ENCODE results near the gene GBGT1. TPM values are rescaled to one million over a fixed set of nuclear protein-coding genes. Genes with fewer than 3 reads are reported as not detected.

GBGT1 gene
- total and polyA plus RNA-seq, 9 of the 15 experiments (the other 6 are each of a cell fraction or from before 2014, with no cell fraction given) = 0.55 to 25.8 (median 13.7) TPM

GRCh38 chr9:133149130-133150015 lies 14.3 kb downstream of the GBGT1 start (continued):
- 0 out of 2 replicates have a peak, but pooled peaks have one; percentile 58 for TF ChIP-seq ZNF224 (CRISPR knock-in tag; IDR thresholded peaks at IDR 0.05)
- TF ChIP-seq CHAMP1 (IDR thresholded peaks at IDR 0.05) = no peak
- no peak for TF ChIP-seq PHB2 (IDR thresholded peaks at IDR 0.05; ENCODE audit: low read depth)
- no peak for TF ChIP-seq ZNF146 (CRISPR knock-in tag; IDR thresholded peaks at IDR 0.05; ENCODE audit: unreplicated experiment)
- TF ChIP-seq ZC3H11A (IDR thresholded peaks at IDR 0.05; ENCODE audit: low read depth, low read length) = no peak
- no peak for TF ChIP-seq ZFP1 (CRISPR knock-in tag; IDR thresholded peaks at IDR 0.05)
- 0 out of 2 replicates have a peak, but pooled peaks have one; percentile 58 for TF ChIP-seq HDAC8 (tag; IDR thresholded peaks at IDR 0.05)
- TF ChIP-seq ETV1 (tag; conservative IDR thresholded peaks at IDR 0.05; ENCODE audit: low read depth) = no peak
- TF ChIP-seq IFI16 (CRISPR knock-in tag; IDR thresholded peaks at IDR 0.05) = no peak
- TF ChIP-seq ETV6 (IDR thresholded peaks at IDR 0.05; ENCODE audit: borderline replicate concordance in 1 of 2, low read depth in 2 of 2, low read length in 1 of 2) = no peak
- no peak; the same call in 1 of the 2 replicates for TF ChIP-seq ETV6 (CRISPR knock-in tag; IDR thresholded peaks at IDR 0.05; ENCODE audit: borderline replicate concordance)
- TF ChIP-seq ZFPM2 (CRISPR knock-in tag; IDR thresholded peaks at IDR 0.05) = no peak
- TF ChIP-seq TCF3 (CRISPR knock-in tag; IDR thresholded peaks at IDR 0.05) = peak; percentile 53
- no peak; a peak in 1 of 4 replicates for TF ChIP-seq TEAD1 (CRISPR knock-in tag; IDR thresholded peaks at IDR 0.05)
- TF ChIP-seq ZNF766 (CRISPR knock-in tag; conservative IDR thresholded peaks at IDR 0.05) = peak; percentile 98
- TF ChIP-seq BRD4 (IDR thresholded peaks at IDR 0.05) = no peak
- peak; percentile 78; the same call in 1 of the 2 replicates for TF ChIP-seq MYNN (IDR thresholded peaks at IDR 0.05)
- no peak for TF ChIP-seq MYNN (CRISPR knock-in tag; IDR thresholded peaks at IDR 0.05)
- TF ChIP-seq HES1 (IDR thresholded peaks at IDR 0.05; ENCODE audit: low read depth) = no peak
- TF ChIP-seq ZNF197 (CRISPR knock-in tag; IDR thresholded peaks at IDR 0.05; ENCODE audit: low read depth) = peak; percentile 98
- TF ChIP-seq TSHZ1 (CRISPR knock-in tag; IDR thresholded peaks at IDR 0.05) = no peak
- TF ChIP-seq ZEB2 (IDR thresholded peaks at IDR 0.05) = no peak
- peak; percentile 6 for TF ChIP-seq DACH1 (IDR thresholded peaks at IDR 0.05; ENCODE audit: partially characterized antibody)
- TF ChIP-seq PHF21A (IDR thresholded peaks at IDR 0.05; ENCODE audit: borderline replicate concordance, low read depth) = no peak

All from K562 (cell line).